ENCODE results near the gene CMPK2.
"Not testable (repeated sequence)": the region's sequence is repeated elsewhere in the genome, so short reads cannot be mapped to it uniquely, and the experiment has no call there.

CMPK2 gene

GRCh38 chr2:6865346-6866274 is at the start of gene CMPK2:
CMPK2 (minus strand) TSS chr2:6865907; CDS start chr2:6865696, 211 bp downstream.
- Mint-ChIP-seq H3K4me3 (peak within 1 kb of the TSS; percentile 99), H3K27ac (peak within 1 kb of the TSS; percentile 98), H3K27me3 (ENCODE audit: low read depth) (no peaks in the 10 kb centered on the region), H3K36me3 (ENCODE audit: low read depth) (peaks cover 48% of the 10 kb centered on the region), H3K4me1 (ENCODE audit: low read depth) (peaks cover 54% of the 10 kb centered on the region), H3K9me3 (peaks cover 13% of the 10 kb centered on the region)

- H3K36me3 Mint-ChIP-seq (ENCODE audit: low read depth), result peaks cover 24% of the 10 kb centered on the region
- H3K4me1 Mint-ChIP-seq (ENCODE audit: low read depth), result peaks cover 58% of the 10 kb centered on the region
- no peak overlapping the region for H3K27ac Mint-ChIP-seq
- no peaks in the 10 kb centered on the region for H3K9me3 Mint-ChIP-seq
- no peak overlapping the region for H3K4me3 Mint-ChIP-seq
- H3K27me3 Mint-ChIP-seq (ENCODE audit: low read depth), result peaks cover 24% of the 10 kb centered on the region
Observed at GRCh38 chr2:6915399-6915798, 49.7 kb upstream of the CMPK2 start.

GRCh38 chr2:6914828-6915227 is 49.1 kb upstream of the CMPK2 start:
- Mint-ChIP-seq H3K4me1 (ENCODE audit: low read depth) (peaks cover 59% of the 10 kb centered on the region), H3K9me3 (no peaks in the 10 kb centered on the region), H3K27ac (peak overlapping the region; percentile 33), H3K4me3 (no peak overlapping the region), H3K27me3 (ENCODE audit: low read depth) (peaks cover 27% of the 10 kb centered on the region), H3K36me3 (ENCODE audit: low read depth) (peaks cover 27% of the 10 kb centered on the region)

- Mint-ChIP-seq H3K9me3 (peaks cover 7% of the 10 kb centered on the region), H3K27me3 (ENCODE audit: low read depth) (peaks cover 28% of the 10 kb centered on the region), H3K36me3 (ENCODE audit: low read depth) (peaks cover 30% of the 10 kb centered on the region), H3K4me1 (ENCODE audit: low read depth) (peaks cover 62% of the 10 kb centered on the region), H3K27ac (peak overlapping the region; percentile 77), H3K4me3 (peak overlapping the region; percentile 70)
Observed at GRCh38 chr2:6913415-6914157, 47.9 kb upstream of the CMPK2 start.

- peaks cover 78% of the 10 kb centered on the region for H3K4me1 Mint-ChIP-seq (ENCODE audit: low read depth)
- peak overlapping the region; percentile 36 for H3K4me3 Mint-ChIP-seq
- peak overlapping the region; percentile 35 for H3K27ac Mint-ChIP-seq
- peaks cover 36% of the 10 kb centered on the region for H3K27me3 Mint-ChIP-seq (ENCODE audit: low read depth)
- H3K36me3 Mint-ChIP-seq (ENCODE audit: low read depth), result peaks cover 47% of the 10 kb centered on the region
- H3K9me3 Mint-ChIP-seq, result peaks cover 7% of the 10 kb centered on the region
Observed at GRCh38 chr2:6911721-6912120, 46.0 kb upstream of the CMPK2 start.

- Mint-ChIP-seq H3K9me3 (peaks cover 7% of the 10 kb centered on the region), H3K4me3 (peak overlapping the region; percentile 61), H3K4me1 (ENCODE audit: low read depth) (peaks cover 72% of the 10 kb centered on the region), H3K27ac (peak overlapping the region; percentile 68), H3K27me3 (ENCODE audit: low read depth) (peaks cover 30% of the 10 kb centered on the region), H3K36me3 (ENCODE audit: low read depth) (peaks cover 54% of the 10 kb centered on the region)
Observed at GRCh38 chr2:6909431-6910385, 44.0 kb upstream of the CMPK2 start.

- Mint-ChIP-seq H3K4me1 (ENCODE audit: low read depth) (peaks cover 63% of the 10 kb centered on the region), H3K27me3 (ENCODE audit: low read depth) (peaks cover 22% of the 10 kb centered on the region), H3K4me3 (no peak overlapping the region), H3K27ac (peak overlapping the region; percentile 39), H3K9me3 (peaks cover 12% of the 10 kb centered on the region), H3K36me3 (ENCODE audit: low read depth) (peaks cover 59% of the 10 kb centered on the region)
Observed at GRCh38 chr2:6908291-6908690, 42.6 kb upstream of the CMPK2 start.

GRCh38 chr2:6906165-6906741 is 40.5 kb upstream of the CMPK2 start:
- Mint-ChIP-seq H3K4me3 (no peak overlapping the region), H3K36me3 (ENCODE audit: low read depth) (peaks cover 73% of the 10 kb centered on the region)

GRCh38 chr2:6905668-6906067 is 40.0 kb upstream of the CMPK2 start:
- peaks cover 17% of the 10 kb centered on the region for H3K27me3 Mint-ChIP-seq (ENCODE audit: low read depth)
- H3K27ac Mint-ChIP-seq, result no peak overlapping the region
- peaks cover 76% of the 10 kb centered on the region for H3K36me3 Mint-ChIP-seq (ENCODE audit: low read depth)
- peaks cover 29% of the 10 kb centered on the region for H3K9me3 Mint-ChIP-seq
- H3K4me3 Mint-ChIP-seq, result no peak overlapping the region
- H3K4me1 Mint-ChIP-seq (ENCODE audit: low read depth), result peaks cover 48% of the 10 kb centered on the region

More at GRCh38 chr2:6906165-6906741, 40.5 kb upstream of the CMPK2 start:
- Mint-ChIP-seq H3K9me3 (peaks cover 29% of the 10 kb centered on the region), H3K4me1 (ENCODE audit: low read depth) (peaks cover 53% of the 10 kb centered on the region), H3K27me3 (ENCODE audit: low read depth) (peaks cover 19% of the 10 kb centered on the region), H3K27ac (no peak overlapping the region)

- H3K36me3 Mint-ChIP-seq (ENCODE audit: low read depth), result peaks cover 77% of the 10 kb centered on the region
- not testable (repeated sequence) for H3K27ac Mint-ChIP-seq
Observed at GRCh38 chr2:6902581-6902980, 36.9 kb upstream of the CMPK2 start.

GRCh38 chr2:6896930-6897759 is 31.4 kb upstream of the CMPK2 start:
- Mint-ChIP-seq H3K9me3 (peaks cover 14% of the 10 kb centered on the region), H3K27ac (no peak overlapping the region), H3K27me3 (ENCODE audit: low read depth) (no peaks in the 10 kb centered on the region), H3K4me1 (ENCODE audit: low read depth) (peaks cover 15% of the 10 kb centered on the region), H3K4me3 (no peak overlapping the region), H3K36me3 (ENCODE audit: low read depth) (peaks cover 71% of the 10 kb centered on the region)

More at GRCh38 chr2:6902581-6902980, 36.9 kb upstream of the CMPK2 start:
- not testable (repeated sequence) for H3K27me3 Mint-ChIP-seq (ENCODE audit: low read depth); H3K4me3 Mint-ChIP-seq
- Mint-ChIP-seq H3K9me3 (peaks cover 29% of the 10 kb centered on the region), H3K4me1 (ENCODE audit: low read depth) (peaks cover 27% of the 10 kb centered on the region)

GRCh38 chr2:6893876-6894482 is 28.3 kb upstream of the CMPK2 start:
- Mint-ChIP-seq H3K27ac (no peak overlapping the region), H3K9me3 (no peaks in the 10 kb centered on the region), H3K4me1 (ENCODE audit: low read depth) (peaks cover 9% of the 10 kb centered on the region), H3K4me3 (no peak overlapping the region), H3K27me3 (ENCODE audit: low read depth) (no peaks in the 10 kb centered on the region), H3K36me3 (ENCODE audit: low read depth) (peaks cover 55% of the 10 kb centered on the region)

GRCh38 chr2:6888724-6889123 is 23.0 kb upstream of the CMPK2 start:
- Mint-ChIP-seq H3K27ac (no peak overlapping the region), H3K4me3 (no peak overlapping the region), H3K4me1 (ENCODE audit: low read depth) (peaks cover 13% of the 10 kb centered on the region), H3K36me3 (ENCODE audit: low read depth) (peaks cover 51% of the 10 kb centered on the region), H3K27me3 (ENCODE audit: low read depth) (no peaks in the 10 kb centered on the region), H3K9me3 (no peaks in the 10 kb centered on the region)

All from T-helper 1 cell treated with Interleukin-12 subunit alpha and Interleukin-12 subunit beta and Interleukin-4 antibody, amounts not matched to agents 30 μg/mL and 1 μg/mL, for 36 hours (primary cell).